HepG2 (cell line): ENCODE results near the gene VPREB3. TPM values are rescaled to one million over a fixed set of nuclear protein-coding genes. Genes with fewer than 3 reads are reported as not detected.
A peak's percentile ranks its signal among the peaks of the same experiment; 100 is the strongest.

Experiments used
- ATAC-seq: fragments of 200-7000 bp; cut with Tn5 transposase; 3 replicates; pipeline ENCODE4 v1.9.1; 2020; ENCODE audit warnings: mild to moderate bottlenecking, moderate library complexity
- BruUV-seq: library from RNA; stranded (reverse); fragments of 400-500 nt; replicated peaks from 2 replicates; lab custom pipeline; 2021; lab: Mats Ljungman, UMichigan
- CTCF ChIA-PET: fragments of 300-600 bp; formaldehyde crosslinking; extraction: SDS; loops from one replicate; lab custom pipeline; 2021; ENCODE audit warnings: low total read pairs, inconsistent platforms, low intra/inter-chr PET ratio; lab: Yijun Ruan, JAX
- POLR2A ChIA-PET: fragments of 350-600 bp; sonication (Branson Sonifier 250); formaldehyde crosslinking; loops from one replicate; lab custom pipeline; 2020; ENCODE audit warnings: antibody characterized with exemption, inconsistent platforms; lab: Yijun Ruan, JAX
- DNase-seq: peaks from one replicate; pipeline ENCODE4 v3.0.0-alpha.2; 2015; ENCODE audit warnings: low spot score
- FAIRE-seq: peaks from 3 replicates; lab custom pipeline; 2011; peaks lifted over from hg19 to GRCh38; lab: Jason Lieb, UNC
- H2AFZ ChIP-seq: one replicate; pipeline ENCODE4 v1.6.1; 2011; ENCODE audit warnings: low read length, inconsistent platforms
- H3K27ac ChIP-seq: fragments of 300-600 bp; 3 replicates; pipeline ENCODE4 v1.8.0; 2011; ENCODE audit warnings: mixed run types, mild to moderate bottlenecking, mixed read lengths, low read length, inconsistent platforms; ENCODE audit not compliant: insufficient read depth; ENCODE audit errors: extremely low read length
- H3K27me3 ChIP-seq, 2 experiments: fragments of 200-600 bp in 1 of 2; 2 replicates in 1 of 2; 3 replicates in 1 of 2; pipeline versions ENCODE4 v1.6.0 to v1.8.0; 2011; ENCODE audit warnings: low read length in 2 of 2, mild to moderate bottlenecking in 2 of 2, moderate library complexity in 2 of 2, inconsistent platforms in 1 of 2; ENCODE audit not compliant: insufficient read depth in 2 of 2, control insufficient read depth in 1 of 2
- H3K36me3 ChIP-seq, 2 experiments: fragments of 200-600 bp in 1 of 2; replicated peaks in 1 of 2; 2 replicates in 1 of 2; 3 replicates in 1 of 2; pipeline versions ENCODE4 v1.5.1 to v1.8.0; 2011; ENCODE audit warnings: low read length in 2 of 2, inconsistent platforms in 1 of 2; ENCODE audit not compliant: insufficient read depth in 2 of 2, control insufficient read depth in 1 of 2
- H3K4me1 ChIP-seq: 2 replicates; pipeline ENCODE4 v1.5.1; 2012; ENCODE audit warnings: low read length, inconsistent platforms; ENCODE audit not compliant: insufficient read depth
- H3K4me2 ChIP-seq: 2 replicates; pipeline ENCODE4 v1.6.0; 2011; ENCODE audit warnings: low read depth, low read length, inconsistent platforms
- H3K4me3 ChIP-seq, 3 experiments: fragments of 200-600 bp in 1 of 3; sonication (generic), shearing (Covaris generic) in 1 of 3; replicated peaks in 1 of 3; 2 replicates each; pipeline ENCODE4 v1.5.1; 2011 to 2016; ENCODE audit warnings: low read length in 3 of 3, inconsistent platforms in 2 of 3, low read depth in 2 of 3, mild to moderate bottlenecking in 2 of 3, control low read depth in 1 of 3, mixed read lengths in 1 of 3; ENCODE audit not compliant: insufficient read depth in 1 of 3
- H3K79me2 ChIP-seq: one replicate; pipeline ENCODE4 v1.6.1; 2011; ENCODE audit warnings: low read length, inconsistent platforms; ENCODE audit not compliant: insufficient read depth
- H3K9ac ChIP-seq: 2 replicates; pipeline ENCODE4 v1.6.0; 2011; ENCODE audit warnings: mild to moderate bottlenecking, low read depth, low read length, inconsistent platforms; ENCODE audit not compliant: insufficient read depth
- H3K9me3 ChIP-seq: 2 replicates; pipeline ENCODE4 v1.5.1; 2012; ENCODE audit warnings: mild to moderate bottlenecking, low read length
- H4K20me1 ChIP-seq: 2 replicates; pipeline ENCODE4 v1.6.0; 2011; ENCODE audit warnings: inconsistent platforms, mild to moderate bottlenecking, low read length, moderate library complexity; ENCODE audit not compliant: insufficient read depth
- DPF2 ChIP-seq: sonication (generic); formaldehyde crosslinking; IDR thresholded peaks from 2 replicates; pipeline ENCODE4 v1.4.0; 2020; ENCODE audit warnings: mild to moderate bottlenecking, low read depth, missing genetic modification reagents, borderline replicate concordance
- KDM4B ChIP-seq: sonication (generic); formaldehyde crosslinking; IDR thresholded peaks from 2 replicates; pipeline ENCODE4 v1.4.0; 2020; ENCODE audit warnings: missing genetic modification reagents
- PATZ1 ChIP-seq: sonication (generic); formaldehyde crosslinking; IDR thresholded peaks from 2 replicates; pipeline ENCODE4 v1.4.0; 2020; ENCODE audit warnings: missing genetic modification reagents
- RBFOX2 ChIP-seq: fragments of 200-400 bp; formaldehyde crosslinking; IDR thresholded peaks from 2 replicates; pipeline ENCODE4 v1.6.1; 2017; ENCODE audit warnings: low read depth, mild to moderate bottlenecking, low read length
- SRSF4 ChIP-seq: fragments of 200-400 bp; formaldehyde crosslinking; IDR thresholded peaks from one replicate; pipeline ENCODE4 v1.6.1; 2018; ENCODE audit warnings: mild to moderate bottlenecking, low read depth, low read length, moderate library complexity; ENCODE audit not compliant: poor library complexity, severe bottlenecking
- SSRP1 ChIP-seq: IDR thresholded peaks from 2 replicates; pipeline ENCODE4 v1.6.1; 2016; ENCODE audit warnings: control low read depth
- WGBS: methylation state at CpG from one replicate; pipeline ENCODE4 v1.1.6; 2017; ENCODE audit warnings: low lambda C conversion rate; 5-methylcytosine and 5-hydroxymethylcytosine counted together
- in situ Hi-C: cut with HindIII; loops from 2 replicates; pipeline ENCODE4 v1.10.0; 2017; ENCODE audit warnings: low pct_unique_long_range_greater_than_20kb; ENCODE audit not compliant: extremely low pct_ligation_motif_present
- intact Hi-C: fragments of 100-400 bp; cut with micrococcal nuclease; formaldehyde crosslinking; loops from one replicate; pipeline ENCODE4 v1.10.0; 2022; ENCODE audit not compliant: unreplicated experiment
- polyA plus RNA-seq, 8 experiments: library from polyadenylated mRNA; depleted of rRNA in 3 of 8; stranded (reverse) in 7 of 8; unstranded in 1 of 8; fragments of >200 nt; fragmentation: Illumina TruSeq in 4 of 8; extraction: Trizol in 4 of 8; gene quantifications; 2 replicates each; pipeline versions ENCODE4 v1.2.1 to v1.2.3, GENCODE V29; 2011 to 2016; ENCODE audit warnings: low read depth in 4 of 8, missing spikeins in 1 of 8, mixed read lengths in 1 of 8; ENCODE audit not compliant: insufficient read depth in 1 of 8
- total RNA-seq, 5 experiments: library from RNA; depleted of rRNA; stranded (reverse); fragments of >200 nt; fragmentation: Illumina TruSeq; extraction: Trizol; gene quantifications; 2 replicates each; pipeline ENCODE4 v1.2.3, GENCODE V29; 2016; ENCODE audit warnings: low read depth in 1 of 5

Gene VPREB3
- total and polyA plus RNA-seq, 2 of the 13 experiments (the other 11 are each of a cell fraction or from before 2014, with no cell fraction given), result 0.22 TPM; not detected in 1

GRCh38 chr22:23762842-23763578, 8.8 kb upstream of the VPREB3 start, which contains the start of gene C22orf15:
Gene C22orf15 (plus strand): TSS chr22:23762990. CDS start chr22:23763307, 317 bp downstream.
- H3K27ac ChIP-seq, result no peak within 1 kb of the TSS
- BruUV-seq, result no TSS peak
- H3K36me3 ChIP-seq, result peaks cover 0 to 1% of the 10 kb centered on the region in 2 experiments; a peak in 2 of 5 replicates
- H3K79me2 ChIP-seq, result peaks cover 7% of the 10 kb centered on the region
- no peaks in the 10 kb centered on the region for H4K20me1 ChIP-seq
- WGBS, result 93% methylated on average over 22 of the region's 23 CpGs
- peaks cover 39% of the 10 kb centered on the region for H3K4me1 ChIP-seq
- H3K4me2 ChIP-seq, result no peak within 1 kb of the TSS
- POLR2A ChIA-PET, result interaction anchor here (0.7 to 6.9 kb wide), 3 partner anchors 10 to 46 kb away, joined by 3 to 52 read pairs (median 4); partner anchors contain the start of genes VPREB3 and ZNF70
- in situ Hi-C loops (no loop called here), intact Hi-C loops (no loop called here)
- no peak within 1 kb of the TSS for H3K9ac ChIP-seq
- no peaks in the 10 kb centered on the region for H3K27me3 ChIP-seq
- H3K9me3 ChIP-seq, result no peaks in the 10 kb centered on the region
- H2AFZ ChIP-seq, result no peak within 1 kb of the TSS
- DNase-seq, result no peak
- H3K4me3 ChIP-seq, result no peak within 1 kb of the TSS
- TF ChIP-seq SRSF4 (no peak), RBFOX2 (0 out of 2 replicates have a peak, but pooled peaks have one; percentile 8), PATZ1 (CRISPR knock-in tag) (0 out of 2 replicates have a peak, but pooled peaks have one; percentile 23), SSRP1 (CRISPR knock-in tag) (0 out of 2 replicates have a peak, but pooled peaks have one; percentile 35), KDM4B (CRISPR knock-in tag) (no peak), DPF2 (no peak)
- FAIRE-seq, result no peak
- ATAC-seq, result no peak
- CTCF ChIA-PET, result no interaction called here
